Cardiac fibroblast (primary cell): ENCODE measurements around the gene PRRT4.

ENCODE experiments used
- DNase-seq, 2 donors: peaks; one replicate each; pipeline versions ENCODE4 v3.0.0 to v3.0.0-alpha.2; 2010; ENCODE audit warnings: low read depth in 2 of 2
- H3K4me3 ChIP-seq, 2 donors: replicated peaks in 1 of 2; 1 replicate in 1 of 2; 2 replicates in 1 of 2; pipeline ENCODE4 v1.5.1; 2011; ENCODE audit warnings: low read depth in 2 of 2, low read length in 2 of 2, mild to moderate bottlenecking in 2 of 2, moderate library complexity in 1 of 2
- CTCF ChIP-seq: IDR thresholded peaks from one replicate; pipeline ENCODE4 v1.5.1; 2011; ENCODE audit warnings: low read depth, mild to moderate bottlenecking, low read length, inconsistent platforms

PRRT4 gene

GRCh38 chr7:128310499-128310898 is 51.0 kb downstream of the PRRT4 start:
- H3K4me3 ChIP-seq, result no peak overlapping the region
- no peak for TF ChIP-seq CTCF
- DNase-seq, result no peak

GRCh38 chr7:128309976-128310375 is 51.5 kb downstream of the PRRT4 start:
- DNase-seq, result no peak
- TF ChIP-seq CTCF, result no peak
- H3K4me3 ChIP-seq, result no peak overlapping the region

GRCh38 chr7:128309124-128309523 is 52.4 kb downstream of the PRRT4 start:
- TF ChIP-seq CTCF, result no peak
- no peak for DNase-seq

GRCh38 chr7:128307061-128307460 is 54.4 kb downstream of the PRRT4 start:
- H3K4me3 ChIP-seq, result no peak overlapping the region
- no peak for DNase-seq
- no peak for TF ChIP-seq CTCF

More at GRCh38 chr7:128309124-128309523, 52.4 kb downstream of the PRRT4 start:
- H3K4me3 ChIP-seq, result no peak overlapping the region

- no peak for DNase-seq
- TF ChIP-seq CTCF, result no peak
- H3K4me3 ChIP-seq, result no peak overlapping the region
Observed at GRCh38 chr7:128304212-128304611, 57.3 kb downstream of the PRRT4 start.

- no peak for DNase-seq
- no peak for TF ChIP-seq CTCF
- no peak overlapping the region for H3K4me3 ChIP-seq
Observed at GRCh38 chr7:128303643-128304042, 57.8 kb downstream of the PRRT4 start.

- no peak for DNase-seq
- H3K4me3 ChIP-seq, result no peak overlapping the region
- no peak for TF ChIP-seq CTCF
Observed at GRCh38 chr7:128303133-128303532, 58.4 kb downstream of the PRRT4 start.
